Measurements from ENCODE around the gene RANBP3.
"Not testable (repeated sequence)": the region's sequence is repeated elsewhere in the genome, so short reads cannot be mapped to it uniquely, and the experiment has no call there.

RANBP3 gene

DNA sequence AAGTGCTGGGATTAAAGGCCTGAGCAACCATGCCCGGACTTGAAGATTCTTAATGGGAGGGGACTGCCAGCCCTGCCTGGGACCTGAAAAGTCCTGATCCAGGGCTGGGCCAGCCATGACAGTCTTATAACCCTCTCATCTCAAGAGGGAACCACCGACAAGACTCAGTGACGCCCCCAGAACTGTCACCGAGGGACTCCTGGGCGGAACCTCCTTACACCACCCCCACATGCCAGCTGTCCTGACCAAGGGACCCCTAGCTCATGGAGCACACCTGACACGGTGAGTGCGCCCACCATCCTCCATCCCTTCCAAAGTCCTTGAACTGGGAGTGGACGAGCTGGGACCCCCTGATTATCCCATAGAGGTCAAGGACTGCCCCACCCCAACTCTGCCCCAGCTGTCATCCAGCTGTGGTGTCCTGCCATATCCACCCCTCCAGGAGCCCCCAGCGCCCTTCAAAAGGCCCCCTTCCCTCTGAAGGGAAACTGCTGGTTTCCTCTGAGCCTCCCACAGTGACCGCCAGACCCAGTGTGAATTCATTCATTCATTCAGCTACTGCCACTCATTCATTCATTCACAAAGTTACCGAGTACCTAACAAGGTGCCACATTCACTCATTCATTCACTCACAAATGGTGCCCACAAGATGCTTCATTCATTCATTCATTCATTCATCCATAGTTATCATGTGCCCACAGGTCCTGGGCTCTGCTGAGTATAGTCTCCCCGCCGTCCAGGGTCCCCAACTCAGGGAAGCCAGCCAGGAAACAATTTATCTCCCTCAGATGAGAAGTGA is 78.0 kb downstream of the RANBP3 start:
- DNase-seq = no peak

DNA sequence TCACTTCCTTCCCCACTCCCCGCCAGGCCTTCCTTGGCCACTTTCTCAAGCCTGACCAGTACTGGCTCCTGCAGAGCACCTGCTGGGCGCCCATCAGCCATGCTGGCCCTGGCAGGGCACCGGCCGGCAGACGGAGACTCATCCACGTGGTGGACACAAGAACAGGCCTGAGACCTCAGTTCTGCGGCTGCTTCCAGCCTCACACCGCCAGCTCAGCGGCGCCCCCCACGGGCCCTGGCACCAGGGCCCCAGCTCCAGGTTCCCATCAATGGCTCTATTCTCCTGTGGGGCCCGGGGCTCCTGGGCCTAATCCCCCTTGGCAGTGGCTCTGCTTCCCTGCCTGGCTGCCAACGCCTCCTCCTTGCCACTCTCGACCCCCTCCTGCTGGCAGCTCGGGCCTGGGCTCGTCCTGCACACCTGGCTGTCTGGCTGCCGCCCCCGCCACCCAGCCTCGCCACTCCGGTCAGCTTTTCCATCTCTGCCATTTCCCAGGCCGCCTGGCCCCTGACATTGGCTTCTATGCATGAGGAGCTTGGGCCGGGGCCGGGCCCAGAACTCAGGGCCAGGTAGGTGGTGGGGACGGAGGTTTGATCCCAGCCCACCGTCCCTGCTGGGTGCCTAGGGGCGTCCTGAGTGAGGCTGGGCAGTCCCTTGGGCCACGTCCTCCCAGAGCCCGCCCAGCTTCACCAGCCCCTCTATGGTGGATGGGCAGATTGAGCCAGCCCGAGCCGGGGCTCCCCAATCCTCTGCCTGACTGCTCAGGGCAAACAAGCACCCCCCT is 80.6 kb downstream of the RANBP3 start:
- DNase-seq = no peak

DNA sequence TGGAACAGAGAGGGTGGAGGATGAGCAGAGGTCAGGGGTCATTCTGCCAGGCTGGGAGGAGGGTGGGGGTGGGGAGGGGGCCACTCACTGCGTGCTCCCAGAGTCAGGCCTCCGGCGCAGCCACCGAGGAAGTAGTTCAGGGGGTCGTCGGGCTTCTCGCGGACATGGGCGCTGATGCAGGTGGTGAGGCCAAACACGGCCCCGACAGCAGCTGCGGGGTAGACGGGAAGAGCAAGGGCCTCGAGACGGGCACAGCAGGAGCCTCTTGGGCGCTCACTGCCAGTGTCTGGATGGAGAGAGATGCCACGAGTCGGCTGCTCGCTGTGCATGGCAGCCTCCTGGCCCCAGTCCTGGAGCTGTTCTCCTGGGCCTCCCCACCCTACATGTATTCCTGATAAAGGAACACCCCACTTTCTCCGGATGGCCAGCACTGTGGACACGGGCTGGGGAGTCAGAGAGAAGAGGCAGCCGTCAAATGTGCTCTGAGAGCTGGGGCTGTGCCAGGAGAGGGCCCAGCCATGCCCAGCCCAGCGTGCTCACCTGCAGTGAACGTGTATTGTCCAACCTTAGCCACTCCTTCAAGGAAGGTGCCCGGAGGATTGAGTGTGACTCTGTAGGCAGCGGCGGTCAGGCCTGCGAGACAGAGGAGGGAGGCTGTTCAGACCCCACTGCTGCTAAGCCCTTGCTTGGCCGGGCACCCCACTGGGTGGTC is 81.4 kb downstream of the RANBP3 start:
- DNase-seq = no peak

DNA sequence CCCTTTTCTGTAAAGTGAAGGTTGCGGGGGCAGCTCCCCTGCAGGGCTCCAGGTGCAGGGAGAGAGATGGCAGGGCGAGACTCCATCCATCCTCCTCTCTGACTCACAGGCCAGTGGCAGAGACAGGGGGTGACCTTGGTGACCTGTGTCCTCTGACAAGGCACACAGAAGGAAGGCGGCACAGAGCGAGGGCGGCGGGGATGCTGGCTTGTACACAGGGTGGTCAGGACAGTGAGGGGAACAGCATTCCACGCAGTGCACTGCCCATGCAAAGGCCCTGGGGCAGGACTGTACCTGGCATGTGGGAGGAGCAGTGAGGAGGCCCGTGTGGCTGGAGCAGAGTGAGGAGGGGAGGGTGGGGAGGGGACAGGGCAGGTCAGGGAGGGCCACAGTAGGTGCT is 82.0 kb downstream of the RANBP3 start:
- DNase-seq = no peak

DNA sequence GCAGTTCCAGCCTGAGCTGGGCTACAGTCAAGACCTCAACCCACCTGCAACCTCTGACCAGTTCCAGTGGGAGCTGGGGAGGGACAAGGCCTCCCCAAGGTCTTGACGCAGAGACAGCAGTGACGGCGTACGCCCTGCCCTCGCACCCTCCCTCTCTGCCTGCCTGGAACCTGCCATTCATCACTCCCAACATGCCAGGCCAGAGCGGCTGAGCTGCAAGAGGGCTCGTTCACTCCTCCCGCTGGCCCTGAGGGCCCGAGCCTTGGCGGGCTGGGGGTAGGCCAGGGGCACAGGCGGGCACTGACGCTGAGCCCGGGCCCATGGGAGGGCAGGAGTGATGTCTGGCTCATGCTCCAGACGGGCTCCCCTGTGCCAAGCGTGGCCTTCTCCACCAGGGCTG is 82.5 kb downstream of the RANBP3 start:
- DNase-seq = no peak

DNA sequence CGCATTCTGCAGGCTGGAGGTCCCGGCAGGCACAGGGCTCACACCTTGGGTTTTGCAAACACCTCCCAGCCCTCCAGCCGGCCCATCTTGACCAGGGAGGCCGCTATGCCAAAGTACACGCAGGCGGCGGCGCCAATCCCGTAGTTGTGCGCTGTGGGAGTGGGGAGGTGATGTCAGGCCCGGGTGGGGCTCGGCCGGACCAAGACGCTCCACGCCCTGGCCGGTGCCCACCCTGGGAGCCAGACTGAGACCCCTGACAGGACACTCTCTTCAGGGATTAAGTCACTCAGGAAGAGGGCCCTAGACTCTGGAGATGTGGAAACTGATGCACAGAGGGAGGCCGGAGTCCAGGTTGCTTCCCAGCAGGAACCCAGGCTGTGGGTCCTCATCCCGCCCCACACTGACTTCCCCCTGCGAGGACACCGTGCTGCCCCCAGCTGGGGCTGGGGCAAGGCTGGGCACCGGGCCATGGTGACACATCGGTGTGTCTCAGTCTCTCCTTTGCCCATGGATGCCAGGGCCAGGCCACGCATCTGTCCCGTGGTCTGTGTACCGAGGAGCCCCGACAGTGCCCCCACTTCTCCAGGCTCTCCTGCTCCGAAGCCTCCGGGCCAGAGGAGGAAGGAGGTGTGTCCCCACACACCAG is 83.1 kb downstream of the RANBP3 start:
- DNase-seq = no peak

DNA sequence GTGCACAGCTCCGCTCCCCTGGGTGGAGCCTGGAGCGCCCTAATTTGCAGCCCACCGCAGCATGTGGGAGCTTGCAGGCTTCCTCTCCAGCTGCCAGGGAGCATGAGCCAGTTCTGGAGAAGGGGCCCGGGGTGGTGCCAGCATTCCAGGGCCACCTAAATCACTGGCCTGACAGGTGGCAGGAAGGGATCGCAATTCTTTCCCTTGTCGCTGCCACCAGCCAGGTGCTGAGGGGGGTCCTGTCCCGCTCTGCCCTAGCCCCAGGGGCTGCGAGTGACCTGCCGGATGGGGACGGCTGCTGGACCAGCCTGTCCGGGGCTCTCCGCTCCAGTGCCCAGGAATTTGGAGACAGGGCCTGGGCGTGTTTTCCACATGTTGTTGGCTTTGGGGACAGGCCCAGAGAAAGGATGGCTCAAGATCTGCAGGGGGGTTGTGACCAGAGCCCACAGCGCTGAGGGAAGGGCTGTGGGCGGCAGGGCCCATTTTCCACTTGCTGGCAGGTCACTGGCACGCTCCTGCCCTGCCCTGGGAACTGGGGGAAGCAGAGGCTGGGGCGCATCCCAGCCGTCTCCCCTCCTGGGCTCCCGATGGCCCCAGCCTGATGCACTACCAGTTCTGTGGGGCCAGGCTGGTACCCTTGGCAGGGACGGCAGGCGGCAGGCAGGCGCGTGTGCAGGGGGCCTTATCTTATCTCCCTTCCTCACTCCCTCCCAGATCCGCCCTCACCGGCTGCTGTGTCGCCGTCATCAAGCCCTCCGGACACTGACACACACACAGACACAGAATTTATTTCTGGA is 83.8 kb downstream of the RANBP3 start:
- DNase-seq = no peak

DNA sequence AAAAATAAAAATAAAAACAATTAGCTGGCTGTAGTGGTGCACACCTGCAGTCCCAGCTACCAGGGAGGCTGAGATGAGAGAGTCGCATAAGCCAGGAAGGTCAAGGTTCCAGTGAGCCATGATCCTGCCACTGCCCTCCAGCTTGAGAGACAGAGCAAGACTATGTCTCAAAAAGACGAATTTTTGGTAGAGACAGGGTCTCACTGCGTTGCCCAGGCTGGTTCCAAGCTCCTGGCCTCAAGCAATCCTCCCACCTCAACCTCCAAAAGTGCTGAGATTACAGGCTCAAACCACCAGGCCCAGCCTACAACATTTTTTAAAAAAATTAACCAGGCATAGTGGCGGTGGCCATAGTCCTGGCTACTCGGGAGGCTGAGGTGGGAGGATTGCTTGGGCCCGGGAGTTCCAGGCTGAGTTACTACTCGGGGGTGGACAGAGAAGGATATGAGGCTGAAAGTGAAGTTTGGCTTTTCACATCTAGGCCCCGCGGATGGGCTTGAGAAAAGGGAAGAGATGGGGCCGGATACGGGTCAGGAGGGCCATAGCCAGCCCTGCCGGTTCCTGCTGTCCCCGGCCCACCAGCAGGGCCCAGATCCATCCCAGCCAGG is 84.5 kb downstream of the RANBP3 start:
- no peak for DNase-seq

DNA sequence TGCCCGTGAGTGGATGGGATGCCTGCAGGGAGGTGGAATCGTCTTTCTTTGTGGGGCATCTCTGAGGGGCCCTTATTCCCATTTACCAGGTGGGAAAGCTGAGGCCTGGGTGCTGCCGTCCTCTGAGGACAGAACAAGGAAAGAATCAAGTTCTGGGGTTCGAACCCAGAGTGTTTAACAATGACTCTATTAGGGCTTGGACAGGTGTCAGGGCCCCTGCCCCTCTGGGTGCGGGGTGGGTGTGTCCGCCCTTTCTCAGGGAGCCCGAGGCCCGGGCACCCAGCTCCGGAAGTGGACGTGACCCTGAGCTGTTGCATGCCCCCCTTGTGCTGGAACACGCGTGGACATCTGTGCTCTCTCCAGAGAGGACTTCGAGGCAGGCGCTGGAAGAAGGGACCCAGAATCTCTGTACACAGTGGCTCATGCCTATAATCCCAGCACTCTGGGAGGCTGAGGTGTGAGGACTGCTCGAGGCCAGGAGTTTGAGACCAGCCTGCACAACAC is 85.1 kb downstream of the RANBP3 start:
- no peak for DNase-seq

DNA sequence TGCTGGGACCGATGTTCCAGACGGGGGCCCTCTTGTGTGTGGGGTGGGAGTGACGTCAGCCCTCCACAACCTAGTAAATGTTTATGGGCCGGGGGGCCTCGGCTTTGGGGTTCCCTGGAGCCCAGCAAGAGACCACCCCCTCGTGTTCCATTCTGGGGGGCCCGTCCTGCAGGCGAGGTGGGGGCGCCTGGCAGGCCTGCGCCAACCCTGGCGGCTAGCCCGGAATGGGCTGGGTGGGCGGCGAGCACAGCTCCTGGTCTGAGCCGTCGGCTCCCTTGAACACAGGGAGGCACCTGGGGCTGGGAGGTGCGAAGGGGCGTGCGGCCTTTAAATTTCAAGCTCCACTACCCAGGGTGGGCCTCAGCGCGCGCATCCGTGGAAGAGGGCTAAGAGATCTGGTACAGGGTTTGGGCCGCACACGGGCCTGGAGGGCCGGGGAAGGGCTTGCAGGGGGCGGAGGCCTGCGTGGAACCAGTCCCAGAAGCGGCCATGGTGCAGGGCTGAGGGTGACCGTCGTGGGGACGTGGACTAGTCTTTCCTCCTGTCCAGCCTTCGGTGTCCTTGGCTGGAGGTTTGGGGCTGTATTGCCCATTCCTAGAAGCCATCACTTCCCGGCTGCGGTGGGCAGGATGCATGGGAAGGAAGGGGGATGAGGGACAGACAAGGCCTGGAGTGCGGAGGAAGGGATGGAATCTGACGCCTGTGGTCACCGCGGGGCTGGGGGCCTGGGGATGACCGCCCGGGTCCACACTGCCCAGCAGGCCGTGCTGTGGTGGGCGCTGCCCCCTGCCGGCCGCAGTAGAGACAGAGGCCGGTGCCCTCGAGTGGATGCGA is 85.8 kb downstream of the RANBP3 start:
- DNase-seq = no peak

DNA sequence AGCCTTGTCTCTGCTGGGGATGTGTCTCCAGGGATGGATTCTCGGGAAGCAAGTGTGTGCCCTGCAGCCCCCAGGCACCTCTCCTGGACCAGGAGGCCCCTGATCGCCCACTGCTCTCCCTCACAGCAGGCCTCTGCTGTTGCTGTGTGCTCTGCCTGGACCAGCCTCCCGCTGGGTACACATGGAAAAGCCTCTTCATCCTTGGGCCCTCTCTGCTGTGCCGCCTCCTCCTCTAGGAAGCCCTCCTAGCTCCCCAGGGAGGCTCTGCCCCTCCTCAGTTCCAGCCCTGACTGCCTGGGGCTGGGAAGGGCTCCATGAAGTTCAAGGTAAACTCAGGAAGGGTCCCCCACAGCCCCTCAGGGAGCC is 86.4 kb downstream of the RANBP3 start:
- DNase-seq = no peak

DNA sequence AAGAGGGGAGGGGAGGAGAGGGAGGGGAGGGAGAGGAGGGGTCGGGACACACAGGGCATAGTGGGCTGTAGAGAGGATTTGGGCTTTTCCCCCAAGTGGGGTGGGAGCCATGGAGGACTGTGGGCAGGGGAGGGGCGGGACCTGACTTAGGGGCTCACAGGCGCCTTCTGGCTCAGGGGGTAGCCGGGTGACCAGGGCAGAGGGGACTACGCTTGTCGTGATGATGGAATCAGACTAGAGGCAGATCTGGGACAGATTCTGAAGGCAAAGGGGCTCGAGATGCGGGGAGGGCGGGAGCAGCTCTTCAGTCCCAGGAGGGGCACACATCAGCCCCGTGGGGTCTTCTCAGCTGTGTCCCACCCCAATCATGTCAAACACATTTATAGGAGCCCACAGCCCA is 87.8 kb downstream of the RANBP3 start:
- no peak for DNase-seq

DNA sequence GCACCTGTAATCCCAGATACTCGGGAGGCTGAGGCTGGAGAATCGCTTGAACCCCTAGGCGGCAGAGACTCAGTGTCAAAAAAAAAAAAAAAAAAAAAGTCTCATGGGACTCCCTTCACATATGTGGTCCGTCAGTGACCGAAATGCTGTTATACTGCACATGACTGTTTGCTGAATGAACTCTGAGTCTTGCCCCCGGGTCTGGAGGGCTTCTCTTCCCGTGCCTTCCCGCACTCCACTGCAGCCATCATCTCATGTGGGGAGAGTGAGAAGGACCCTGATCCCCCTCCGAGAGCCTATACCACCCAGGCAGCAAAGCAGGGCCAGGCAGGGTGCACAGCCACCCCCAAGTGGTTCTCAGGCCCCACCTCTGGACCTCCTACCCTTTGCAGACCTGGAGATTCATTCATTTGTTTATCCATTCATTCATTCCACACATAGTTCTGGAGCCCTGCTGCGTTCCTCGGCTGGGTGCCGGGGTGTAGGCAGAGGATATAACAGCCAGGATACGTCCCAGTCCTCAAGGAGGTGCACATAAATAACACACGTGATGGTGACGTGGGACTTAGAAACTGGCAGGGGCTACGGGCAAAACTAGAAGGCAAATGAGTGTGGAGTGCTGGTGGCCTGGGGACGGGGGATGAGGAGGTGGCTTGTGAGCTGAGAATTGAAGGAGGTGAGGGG is 88.5 kb downstream of the RANBP3 start:
- no peak for DNase-seq

DNA sequence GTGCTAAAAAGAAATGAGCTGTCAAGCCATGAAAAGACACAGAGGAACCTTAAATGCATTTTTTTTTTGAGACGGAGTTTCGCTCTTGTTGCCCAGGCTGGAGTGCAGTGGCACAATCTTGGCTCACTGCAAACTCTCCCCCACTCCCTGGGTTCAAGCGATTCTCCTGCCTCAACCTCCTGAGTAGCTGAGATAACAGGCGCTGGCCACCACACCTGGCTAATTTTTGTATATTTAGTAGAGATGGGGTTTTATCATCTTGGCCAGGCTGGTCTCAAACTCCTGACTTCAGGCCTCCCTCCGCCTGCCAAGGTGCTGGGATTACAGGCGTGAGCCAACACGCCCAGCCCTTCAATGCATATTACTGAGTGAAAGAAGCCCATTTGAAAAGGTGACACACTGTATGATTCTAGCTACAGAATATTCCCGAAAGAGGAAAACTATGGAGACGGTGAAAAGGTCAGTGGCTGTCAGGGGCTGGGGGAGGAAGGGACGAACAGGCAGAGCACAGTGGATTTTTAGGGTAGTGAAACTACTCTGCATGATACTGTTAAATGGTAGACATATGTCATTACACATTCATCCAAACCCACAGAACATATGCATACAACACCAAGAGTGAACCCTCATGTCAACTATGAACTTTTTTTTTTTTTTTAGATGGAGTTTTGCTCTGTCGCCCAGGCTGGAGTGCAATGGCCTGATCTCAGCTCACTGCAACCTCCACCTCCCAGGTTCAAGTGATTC is 93.7 kb downstream of the RANBP3 start:
- not testable (repeated sequence) for DNase-seq

DNA sequence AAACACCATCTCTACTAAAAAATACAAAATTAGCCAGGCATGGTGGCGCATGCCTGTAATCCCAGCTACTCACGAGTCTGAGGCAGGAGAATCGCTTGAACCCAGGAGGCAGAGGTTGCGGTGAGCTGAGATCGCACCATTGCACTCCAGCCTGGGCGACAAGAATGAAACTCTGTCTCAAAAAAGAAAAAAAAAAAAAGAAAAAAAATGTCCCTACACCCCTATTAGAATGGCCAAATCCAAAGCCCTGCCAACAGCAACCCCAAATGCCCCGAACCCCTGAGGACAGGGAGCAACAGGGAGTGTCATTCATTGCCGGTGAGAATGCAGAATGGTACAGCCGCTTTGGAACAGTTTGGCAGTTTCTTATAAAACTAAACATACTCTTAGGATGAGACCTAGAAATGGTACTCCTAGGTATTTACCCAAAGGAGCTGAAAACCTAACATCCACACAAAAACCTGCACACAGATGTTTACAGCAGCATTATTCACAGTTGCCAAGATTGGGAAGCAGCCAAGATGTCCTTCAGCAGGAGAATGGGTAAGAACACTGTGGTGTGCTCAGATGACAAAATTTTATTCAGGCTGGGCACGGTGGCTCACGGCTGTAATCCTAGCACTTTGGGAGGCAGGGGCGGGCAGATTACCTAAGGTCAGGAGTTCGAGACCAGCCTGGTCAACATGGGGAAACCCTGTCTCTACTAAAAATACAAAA is 94.6 kb downstream of the RANBP3 start:
- DNase-seq = not testable (repeated sequence)

DNA sequence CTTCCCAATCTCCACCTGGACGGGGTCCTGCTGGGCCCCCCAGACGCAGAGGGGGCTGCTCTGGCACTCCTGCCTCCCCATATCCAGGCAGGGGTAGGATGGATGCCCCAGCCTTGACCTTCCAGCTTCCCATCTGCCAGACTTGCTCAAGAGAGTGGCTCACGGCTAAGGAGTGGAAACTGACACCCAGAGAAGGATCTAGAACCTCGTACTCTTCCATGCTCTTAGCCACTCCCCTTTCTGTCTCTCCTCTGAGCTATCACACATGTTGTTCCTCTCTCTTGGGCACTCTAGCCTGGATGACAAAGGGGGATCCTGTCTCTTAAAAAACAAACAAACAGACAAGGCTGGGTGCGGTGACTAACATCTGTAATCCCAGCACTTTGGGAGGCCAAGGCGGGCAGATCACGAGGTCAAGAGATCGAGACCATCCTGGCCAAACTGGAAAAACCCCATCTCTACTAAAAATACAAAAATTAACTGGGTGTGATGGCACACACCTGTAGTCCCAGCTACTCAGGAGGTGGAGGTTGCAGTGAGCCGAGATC is 95.4 kb downstream of the RANBP3 start:
- DNase-seq = no peak

DNA sequence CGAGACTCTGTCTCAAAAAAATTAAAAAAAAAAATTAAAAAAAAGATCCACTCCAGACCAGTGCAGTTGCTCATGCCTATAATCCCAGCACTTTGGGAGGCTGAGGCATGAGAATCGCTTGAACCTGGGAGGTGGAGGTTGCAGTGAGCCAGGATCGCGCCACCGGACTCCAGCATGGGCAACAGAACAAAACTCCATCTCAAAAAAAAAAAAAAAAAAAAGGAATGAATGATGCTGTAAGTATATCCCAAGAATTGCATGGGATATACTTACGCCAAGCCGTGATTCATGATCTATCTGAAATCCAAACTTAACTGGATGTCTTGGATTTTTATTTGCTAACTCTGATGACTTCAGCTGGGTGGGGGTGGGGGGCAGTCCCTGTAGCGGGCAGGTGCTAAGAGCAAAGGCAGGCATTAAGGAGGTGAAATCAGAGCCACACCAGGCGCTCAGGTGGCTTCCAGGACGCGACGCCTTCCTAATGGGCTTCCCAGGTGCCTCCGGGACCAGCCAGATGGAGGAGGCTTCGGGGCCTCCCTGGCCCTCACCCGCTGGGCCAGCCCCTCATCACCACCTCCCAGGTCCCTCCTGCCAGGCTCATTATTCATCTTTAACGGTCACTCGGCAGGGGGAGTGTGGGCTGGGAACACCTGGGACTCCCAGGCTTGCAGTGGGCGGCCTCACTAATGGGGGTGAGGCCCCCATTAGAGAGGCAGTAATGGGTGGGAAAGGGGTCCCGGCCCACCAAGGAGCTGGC is 96.2 kb downstream of the RANBP3 start:
- no peak for DNase-seq
